ENCODE results near the gene NECTIN3.

NECTIN3 gene

DNA sequence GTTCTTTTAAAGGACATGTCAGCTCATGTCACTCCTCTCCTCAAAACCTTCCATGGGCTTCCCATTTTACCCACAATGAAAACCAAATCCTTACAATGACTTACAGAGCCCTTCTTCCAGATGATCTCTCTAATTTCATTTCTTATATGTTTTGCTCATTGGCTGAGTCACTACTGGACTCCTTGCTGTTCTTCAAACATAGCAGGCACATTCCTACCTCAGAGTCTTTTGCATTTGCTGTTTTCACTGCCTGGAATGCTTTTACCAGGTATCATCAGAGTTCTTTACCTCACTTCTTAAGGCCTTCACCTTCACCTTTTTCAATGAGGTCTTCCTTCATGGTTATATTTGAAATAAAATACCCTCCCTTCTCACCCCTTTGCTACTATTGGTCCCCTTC is 57.3 kb downstream of the NECTIN3 start:
- Mint-ChIP-seq H3K27ac (no peak overlapping the region), H3K9me3 (no peaks in the 10 kb centered on the region), H3K36me3 (no peaks in the 10 kb centered on the region), H3K4me3 (no peak overlapping the region), H3K4me1 (no peaks in the 10 kb centered on the region), H3K27me3 (no peaks in the 10 kb centered on the region)
- CTCF ChIA-PET: no interaction called here
- DNase-seq: no peak

- H3K36me3 Mint-ChIP-seq: no peaks in the 10 kb centered on the region
- no peaks in the 10 kb centered on the region for H3K4me1 Mint-ChIP-seq
- H3K9me3 Mint-ChIP-seq: no peaks in the 10 kb centered on the region
- no peaks in the 10 kb centered on the region for H3K27me3 Mint-ChIP-seq
- CTCF ChIA-PET: no interaction called here
- no peak overlapping the region for H3K4me3 Mint-ChIP-seq
- DNase-seq: no peak
- H3K27ac Mint-ChIP-seq: no peak overlapping the region
Measured at GRCh38 chr3:111130827-111131226, 59.2 kb downstream of the NECTIN3 start.

- CTCF ChIA-PET: no interaction called here
- Mint-ChIP-seq H3K4me1 (no peaks in the 10 kb centered on the region), H3K27ac (no peak overlapping the region), H3K36me3 (no peaks in the 10 kb centered on the region), H3K27me3 (no peaks in the 10 kb centered on the region), H3K4me3 (no peak overlapping the region), H3K9me3 (no peaks in the 10 kb centered on the region)
- no peak for DNase-seq
Measured at GRCh38 chr3:111134302-111134701, 62.7 kb downstream of the NECTIN3 start.

- Mint-ChIP-seq H3K4me3 (no peak overlapping the region), H3K27me3 (no peaks in the 10 kb centered on the region), H3K9me3 (no peaks in the 10 kb centered on the region), H3K27ac (no peak overlapping the region), H3K36me3 (no peaks in the 10 kb centered on the region), H3K4me1 (no peaks in the 10 kb centered on the region)
- no peak for DNase-seq
- CTCF ChIA-PET: no interaction called here
Measured at GRCh38 chr3:111151438-111151837, 79.8 kb downstream of the NECTIN3 start.

- Mint-ChIP-seq H3K27me3 (no peaks in the 10 kb centered on the region), H3K36me3 (no peaks in the 10 kb centered on the region), H3K4me1 (no peaks in the 10 kb centered on the region), H3K9me3 (no peaks in the 10 kb centered on the region), H3K4me3 (no peak overlapping the region), H3K27ac (no peak overlapping the region)
- CTCF ChIA-PET: no interaction called here
- no peak for DNase-seq
Measured at GRCh38 chr3:111152496-111152895, 80.9 kb downstream of the NECTIN3 start.

GRCh38 chr3:111156517-111156916 is 84.9 kb downstream of the NECTIN3 start:
- no peak overlapping the region for H3K27ac Mint-ChIP-seq
- CTCF ChIA-PET: no interaction called here
- no peak for DNase-seq

GRCh38 chr3:111159391-111159790 is 87.8 kb downstream of the NECTIN3 start:
- CTCF ChIA-PET: no interaction called here
- H3K27ac Mint-ChIP-seq: no peak overlapping the region
- no peaks in the 10 kb centered on the region for H3K4me1 Mint-ChIP-seq
- H3K9me3 Mint-ChIP-seq: no peaks in the 10 kb centered on the region
- DNase-seq: no peak
- no peak overlapping the region for H3K4me3 Mint-ChIP-seq
- no peaks in the 10 kb centered on the region for H3K27me3 Mint-ChIP-seq
- no peaks in the 10 kb centered on the region for H3K36me3 Mint-ChIP-seq

More at GRCh38 chr3:111156517-111156916, 84.9 kb downstream of the NECTIN3 start:
- H3K9me3 Mint-ChIP-seq: no peaks in the 10 kb centered on the region
- no peaks in the 10 kb centered on the region for H3K36me3 Mint-ChIP-seq
- H3K27me3 Mint-ChIP-seq: no peaks in the 10 kb centered on the region
- H3K4me3 Mint-ChIP-seq: no peak overlapping the region
- no peaks in the 10 kb centered on the region for H3K4me1 Mint-ChIP-seq

GRCh38 chr3:111164621-111165020 is 93.0 kb downstream of the NECTIN3 start:
- Mint-ChIP-seq H3K27me3 (no peaks in the 10 kb centered on the region), H3K27ac (no peak overlapping the region), H3K4me3 (no peak overlapping the region), H3K9me3 (no peaks in the 10 kb centered on the region), H3K36me3 (no peaks in the 10 kb centered on the region), H3K4me1 (no peaks in the 10 kb centered on the region)
- CTCF ChIA-PET: no interaction called here
- no peak for DNase-seq

DNA sequence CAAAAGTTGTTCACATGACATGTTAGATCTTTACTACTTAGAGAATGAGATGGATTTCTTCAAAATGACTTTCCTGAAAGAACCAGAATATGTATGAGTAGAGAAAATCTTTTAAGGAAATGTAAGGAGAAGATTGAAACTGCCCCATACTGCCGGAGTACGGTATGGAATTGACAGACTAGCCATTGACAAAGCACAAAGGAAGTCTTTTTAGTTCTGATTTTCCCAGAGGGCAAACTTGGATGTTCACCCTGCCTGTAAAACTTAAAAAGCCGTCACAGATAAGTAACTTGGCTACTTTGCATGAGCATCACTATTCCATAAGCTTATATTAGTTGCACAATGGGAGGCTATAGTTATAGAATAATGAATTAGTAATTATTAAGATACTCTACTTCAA is 93.8 kb downstream of the NECTIN3 start:
- Mint-ChIP-seq H3K27me3 (no peaks in the 10 kb centered on the region), H3K36me3 (no peaks in the 10 kb centered on the region), H3K4me3 (no peak overlapping the region), H3K9me3 (no peaks in the 10 kb centered on the region), H3K4me1 (no peaks in the 10 kb centered on the region), H3K27ac (no peak overlapping the region)
- no peak for DNase-seq
- CTCF ChIA-PET: no interaction called here

GRCh38 chr3:111173328-111173900 is 101.8 kb downstream of the NECTIN3 start:
- no peaks in the 10 kb centered on the region for H3K9me3 Mint-ChIP-seq
- no peak for DNase-seq
- no peak overlapping the region for H3K27ac Mint-ChIP-seq
- H3K4me1 Mint-ChIP-seq: no peaks in the 10 kb centered on the region
- no peaks in the 10 kb centered on the region for H3K27me3 Mint-ChIP-seq
- CTCF ChIA-PET: no interaction called here
- no peak overlapping the region for H3K4me3 Mint-ChIP-seq
- no peaks in the 10 kb centered on the region for H3K36me3 Mint-ChIP-seq

- H3K27ac Mint-ChIP-seq: no peak overlapping the region
- CTCF ChIA-PET: no interaction called here
Measured at GRCh38 chr3:111173906-111174305, 102.3 kb downstream of the NECTIN3 start.

DNA sequence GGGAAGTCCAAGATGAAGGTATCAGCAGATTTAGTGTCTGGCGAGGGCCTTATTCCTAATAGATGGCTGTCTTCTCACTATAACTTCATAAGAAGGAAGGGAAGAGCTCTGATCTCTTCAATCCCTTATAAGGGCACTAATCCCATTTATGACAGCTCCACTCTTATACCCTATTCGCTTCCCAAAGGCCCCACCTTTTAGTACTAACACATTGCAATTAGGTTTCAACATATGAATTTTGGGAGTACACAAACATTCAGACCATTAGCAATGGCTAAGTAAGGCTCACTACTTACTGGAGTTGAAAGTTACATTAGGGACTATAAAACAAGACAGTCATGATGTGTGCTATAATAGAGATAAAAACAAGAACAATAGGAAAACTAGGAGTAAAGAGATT is 118.9 kb downstream of the NECTIN3 start:
- CTCF ChIA-PET: no interaction called here
- Mint-ChIP-seq H3K27me3 (no peaks in the 10 kb centered on the region), H3K4me1 (peaks cover 16% of the 10 kb centered on the region), H3K4me3 (no peak overlapping the region), H3K9me3 (peaks cover 3% of the 10 kb centered on the region), H3K27ac (no peak overlapping the region), H3K36me3 (peaks cover 2% of the 10 kb centered on the region)
- no peak for DNase-seq

More at GRCh38 chr3:111173906-111174305, 102.3 kb downstream of the NECTIN3 start:
- no peak overlapping the region for H3K4me3 Mint-ChIP-seq
- no peaks in the 10 kb centered on the region for H3K4me1 Mint-ChIP-seq
- no peak for DNase-seq
- H3K27me3 Mint-ChIP-seq: no peaks in the 10 kb centered on the region
- H3K36me3 Mint-ChIP-seq: no peaks in the 10 kb centered on the region
- H3K9me3 Mint-ChIP-seq: no peaks in the 10 kb centered on the region

GRCh38 chr3:111193472-111193871 is 121.9 kb downstream of the NECTIN3 start:
- Mint-ChIP-seq H3K27me3 (no peaks in the 10 kb centered on the region), H3K36me3 (peaks cover 2% of the 10 kb centered on the region), H3K4me1 (peaks cover 22% of the 10 kb centered on the region), H3K9me3 (peaks cover 3% of the 10 kb centered on the region), H3K27ac (no peak overlapping the region), H3K4me3 (no peak overlapping the region)
- CTCF ChIA-PET: no interaction called here
- no peak for DNase-seq

GRCh38 chr3:111194048-111194447 is 122.4 kb downstream of the NECTIN3 start:
- H3K27ac Mint-ChIP-seq: no peak overlapping the region
- H3K27me3 Mint-ChIP-seq: no peaks in the 10 kb centered on the region
- CTCF ChIA-PET: no interaction called here
- no peak overlapping the region for H3K4me3 Mint-ChIP-seq
- peaks cover 2% of the 10 kb centered on the region for H3K36me3 Mint-ChIP-seq
- DNase-seq: no peak
- peaks cover 3% of the 10 kb centered on the region for H3K9me3 Mint-ChIP-seq
- H3K4me1 Mint-ChIP-seq: peaks cover 22% of the 10 kb centered on the region

DNA sequence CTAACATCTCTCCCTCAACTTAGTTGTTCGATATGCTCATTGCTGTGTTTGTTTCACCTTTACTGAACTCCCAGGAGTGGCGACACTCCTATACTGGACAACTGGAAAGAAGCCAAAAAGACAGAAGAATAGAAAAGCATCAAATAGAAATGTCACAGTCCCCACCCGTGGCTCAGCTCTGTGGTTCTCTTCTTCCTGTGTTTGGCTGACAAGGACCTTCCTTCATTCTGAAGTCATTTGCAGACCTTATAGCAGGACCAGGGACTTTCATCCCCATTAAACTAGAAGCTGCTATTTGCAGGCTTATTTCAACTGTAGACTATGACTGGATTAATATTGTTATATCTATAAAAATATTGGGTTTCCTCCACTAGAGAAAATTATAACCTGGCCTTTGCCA is 125.9 kb downstream of the NECTIN3 start:
- no peaks in the 10 kb centered on the region for H3K27me3 Mint-ChIP-seq
- DNase-seq: no peak
- CTCF ChIA-PET: no interaction called here
- no peak overlapping the region for H3K27ac Mint-ChIP-seq
- no peak overlapping the region for H3K4me3 Mint-ChIP-seq
- no peaks in the 10 kb centered on the region for H3K36me3 Mint-ChIP-seq
- H3K4me1 Mint-ChIP-seq: peaks cover 6% of the 10 kb centered on the region
- H3K9me3 Mint-ChIP-seq: no peaks in the 10 kb centered on the region

DNA sequence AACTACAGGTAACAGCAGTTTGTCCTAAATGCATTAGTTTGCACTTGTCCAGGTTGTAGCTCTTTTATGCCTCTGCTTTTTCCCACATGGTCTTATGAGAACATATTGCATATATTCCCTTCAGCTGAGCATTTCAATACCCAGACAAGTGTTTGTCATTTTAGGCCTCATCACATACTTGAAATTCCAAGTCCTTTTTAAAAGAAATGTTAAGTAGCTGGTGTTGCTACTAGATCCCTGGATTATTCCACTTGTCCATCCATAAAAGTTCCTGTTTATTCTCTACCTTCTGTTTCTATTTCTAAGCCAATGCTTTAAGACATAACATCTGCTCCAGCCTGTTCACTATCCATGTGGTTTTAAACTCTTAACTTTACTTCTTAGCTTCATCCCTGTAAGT is 128.4 kb downstream of the NECTIN3 start:
- Mint-ChIP-seq H3K4me3 (no peak overlapping the region), H3K27me3 (peaks cover 3% of the 10 kb centered on the region), H3K27ac (no peak overlapping the region), H3K4me1 (peaks cover 6% of the 10 kb centered on the region), H3K9me3 (no peaks in the 10 kb centered on the region), H3K36me3 (no peaks in the 10 kb centered on the region)
- no peak for DNase-seq
- CTCF ChIA-PET: no interaction called here
